ENCODE data around the gene SSH2.

DNA sequence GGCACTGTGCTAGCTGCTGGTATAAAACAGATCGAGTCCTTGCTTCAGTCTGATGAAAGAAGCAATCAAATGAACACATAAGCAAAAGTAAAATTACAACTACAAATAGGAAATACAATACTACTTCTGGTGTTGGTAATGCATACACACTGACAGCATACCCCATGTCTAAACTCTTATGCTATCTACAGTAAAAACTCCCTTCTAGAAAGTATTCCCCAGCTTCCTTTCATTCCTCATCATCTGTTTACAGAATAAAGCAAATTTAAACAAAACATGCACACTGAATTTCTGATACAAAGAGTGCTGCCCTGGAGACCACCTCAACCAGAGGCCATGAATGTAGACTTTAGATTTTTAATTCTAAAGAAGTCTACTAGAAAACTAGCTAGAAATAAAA lies 109.6 kb downstream of the SSH2 start:
- TF ChIP-seq, protein P1, sequence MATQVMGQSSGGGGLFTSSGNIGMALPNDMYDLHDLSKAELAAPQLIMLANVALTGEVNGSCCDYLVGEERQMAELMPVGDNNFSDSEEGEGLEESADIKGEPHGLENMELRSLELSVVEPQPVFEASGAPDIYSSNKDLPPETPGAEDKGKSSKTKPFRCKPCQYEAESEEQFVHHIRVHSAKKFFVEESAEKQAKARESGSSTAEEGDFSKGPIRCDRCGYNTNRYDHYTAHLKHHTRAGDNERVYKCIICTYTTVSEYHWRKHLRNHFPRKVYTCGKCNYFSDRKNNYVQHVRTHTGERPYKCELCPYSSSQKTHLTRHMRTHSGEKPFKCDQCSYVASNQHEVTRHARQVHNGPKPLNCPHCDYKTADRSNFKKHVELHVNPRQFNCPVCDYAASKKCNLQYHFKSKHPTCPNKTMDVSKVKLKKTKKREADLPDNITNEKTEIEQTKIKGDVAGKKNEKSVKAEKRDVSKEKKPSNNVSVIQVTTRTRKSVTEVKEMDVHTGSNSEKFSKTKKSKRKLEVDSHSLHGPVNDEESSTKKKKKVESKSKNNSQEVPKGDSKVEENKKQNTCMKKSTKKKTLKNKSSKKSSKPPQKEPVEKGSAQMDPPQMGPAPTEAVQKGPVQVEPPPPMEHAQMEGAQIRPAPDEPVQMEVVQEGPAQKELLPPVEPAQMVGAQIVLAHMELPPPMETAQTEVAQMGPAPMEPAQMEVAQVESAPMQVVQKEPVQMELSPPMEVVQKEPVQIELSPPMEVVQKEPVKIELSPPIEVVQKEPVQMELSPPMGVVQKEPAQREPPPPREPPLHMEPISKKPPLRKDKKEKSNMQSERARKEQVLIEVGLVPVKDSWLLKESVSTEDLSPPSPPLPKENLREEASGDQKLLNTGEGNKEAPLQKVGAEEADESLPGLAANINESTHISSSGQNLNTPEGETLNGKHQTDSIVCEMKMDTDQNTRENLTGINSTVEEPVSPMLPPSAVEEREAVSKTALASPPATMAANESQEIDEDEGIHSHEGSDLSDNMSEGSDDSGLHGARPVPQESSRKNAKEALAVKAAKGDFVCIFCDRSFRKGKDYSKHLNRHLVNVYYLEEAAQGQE (tag by site-specific recombination; IDR thresholded peaks at IDR 0.05): no peak
- TF ChIP-seq ZNF473 (tag by site-specific recombination; IDR thresholded peaks at IDR 0.05): no peak

Data from HEK293 (cell line).